ENCODE data around the gene DBN1. TPM values are rescaled to one million over a fixed set of nuclear protein-coding genes. Genes with fewer than 3 reads are reported as not detected.

The DBN1 gene
- total and polyA plus RNA-seq, 2 donors (not counting 1 experiment from before 2014, with no cell fraction given) = 1.4 to 1.9 TPM

GRCh38 chr5:177455036-177455660 is 18.3 kb downstream of the DBN1 start:
- TF ChIP-seq EZH2 (IDR thresholded peaks at IDR 0.05; ENCODE audit: borderline replicate concordance, insufficient read depth, low read depth, low read length, poor library complexity, severe bottlenecking) (no peak), CTCF (IDR thresholded peaks at IDR 0.05) (peak; percentile 81)
- Histone ChIP-seq H3K36me3 (replicated peaks in 1 of 2; ENCODE audit: control extremely low read depth in 1 of 2, control insufficient read depth in 1 of 2, extremely low read depth in 1 of 2, insufficient read depth in 2 of 2, low read length in 1 of 2) (no peaks in the 10 kb centered on the region), H3K79me2 (ENCODE audit: control insufficient read depth, insufficient read depth, low read length) (peaks cover 21% of the 10 kb centered on the region), H3K4me3 (ENCODE audit: control extremely low read depth in 1 of 5, extremely low read depth in 1 of 5, insufficient read depth in 1 of 5, low read depth in 2 of 5, low read length in 4 of 5) (peak overlapping the region; percentile 9 to 91 (median 74)), H3K27me3 (replicated peaks in 1 of 4; ENCODE audit: control extremely low read depth in 1 of 4, control insufficient read depth in 3 of 4, insufficient read depth in 4 of 4, low read length in 3 of 4) (peaks cover 0 to 2% (median 0%) of the 10 kb centered on the region in 4 experiments), H2AFZ (ENCODE audit: insufficient read depth, low read depth, low read length, poor library complexity, severe bottlenecking) (peak overlapping the region; percentile 50), H3K27ac (ENCODE audit: low read length in 2 of 2) (peak overlapping the region; percentile 88 to 97), H3K9me3 (ENCODE audit: control extremely low read depth in 1 of 3, control insufficient read depth in 2 of 3, insufficient read depth in 1 of 3, low read length in 2 of 3) (peaks cover 0 to 4% (median 0%) of the 10 kb centered on the region in 3 donors), H3K4me2 (replicated peaks; ENCODE audit: low read depth, low read length, poor library complexity, severe bottlenecking) (peak overlapping the region; percentile 99), H4K20me1 (ENCODE audit: control insufficient read depth, insufficient read depth, low read length, poor library complexity, severe bottlenecking) (peaks cover 30% of the 10 kb centered on the region), H3K9ac (ENCODE audit: low read length) (peak overlapping the region; percentile 87), H3K4me1 (ENCODE audit: control insufficient read depth in 2 of 2, insufficient read depth in 2 of 2, low read length in 2 of 2) (peaks cover 17 to 31% of the 10 kb centered on the region in 2 donors)
- DNase-seq = peak; percentile 96
- peak overlapping the region; percentile 93 for H3K4me3 Mint-ChIP-seq
- POLR2A ChIA-PET = interaction anchor here (0.5 to 6.7 kb wide), 13 partner anchors 8 to 115 kb away, joined by 3 to 87 read pairs (median 5); partner anchors contain the start of genes DOK3, GRK6, LMAN2 and PFN3
- WGBS (ENCODE audit: insufficient coverage) = under 1% methylated on average over 80 of the region's 80 CpGs
- intact Hi-C loops (cut with micrococcal nuclease) = loop anchor here (1.0 to 2.0 kb wide), 2 partner anchors 42 to 56 kb away; partner anchors contain the start of gene PDLIM7
- H3K4me1 Mint-ChIP-seq = peaks cover 27% of the 10 kb centered on the region
- CTCF ChIA-PET = interaction anchor here (0.6 to 21.3 kb wide), 29 partner anchors 10 to 153 kb away, joined by 3 to 628 read pairs (median 5); partner anchors contain the start of genes DDX41, DOK3, F12 and GRK6
- H3K27ac Mint-ChIP-seq = peak overlapping the region; percentile 80
- peak; percentile 55 for ATAC-seq (ENCODE audit: low read depth)
- H3K9me3 Mint-ChIP-seq (ENCODE audit: insufficient read depth) = no peaks in the 10 kb centered on the region
- no peaks in the 10 kb centered on the region for H3K27me3 Mint-ChIP-seq

Measured in B cell (primary cell).